GM13976 (cell line): ENCODE measurements around the gene NCSTN.

Experiments used
- DNase-seq: peaks from one replicate; pipeline ENCODE4 v3.0.0; 2012; ENCODE audit warnings: low spot score
- CTCF ChIP-seq: IDR thresholded peaks from 2 replicates; pipeline ENCODE4 v1.5.1; 2012; ENCODE audit warnings: borderline replicate concordance, mild to moderate bottlenecking; ENCODE audit not compliant: insufficient read depth; ENCODE audit errors: extremely low read depth, missing control alignments, control extremely low read depth
- in situ Hi-C: fragments of 300-500 bp; cut with MboI; formaldehyde crosslinking; loops from one replicate; pipeline ENCODE4 v1.12.0; 2022; ENCODE audit warnings: low sequenced_read_pairs, mixed read lengths, inconsistent platforms; ENCODE audit not compliant: unreplicated experiment

Gene NCSTN

GRCh38 chr1:160342953-160343869 is at the start of gene NCSTN, which contains the start of gene COPA:
Gene NCSTN, plus strand, starts transcription at chr1:160343383. Its CDS starts 14 bp downstream, at chr1:160343397.
Gene COPA, minus strand, starts transcription at chr1:160343250. Its CDS starts 80 bp downstream, at chr1:160343170.
- in situ Hi-C loops: no loop called here
- no peak for TF ChIP-seq CTCF
- DNase-seq: peak; percentile 90

DNA sequence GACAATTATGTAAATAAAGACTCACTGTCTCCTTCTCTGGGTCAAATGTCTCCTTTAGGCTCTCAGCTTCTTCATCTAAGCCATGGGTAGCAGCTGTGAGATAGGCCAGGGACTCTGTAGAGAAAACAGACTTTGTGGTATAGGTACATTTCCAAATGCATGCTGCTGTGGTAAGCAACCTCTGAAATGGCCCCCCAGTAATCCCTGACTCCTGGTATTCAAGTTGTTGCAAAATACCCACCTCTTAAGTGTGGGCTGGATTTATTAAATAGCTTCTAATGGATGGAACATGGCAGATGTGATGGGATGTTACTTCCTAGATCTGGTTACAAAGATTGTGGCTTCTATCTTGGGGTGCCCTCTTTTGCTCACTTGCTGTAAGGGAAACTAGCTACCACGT is 47.1 kb upstream of the NCSTN start:
- in situ Hi-C loops: no loop called here
- no peak for DNase-seq
- TF ChIP-seq CTCF: no peak

GRCh38 chr1:160300173-160300572 is 43.0 kb upstream of the NCSTN start:
- no peak for TF ChIP-seq CTCF
- DNase-seq: no peak
- in situ Hi-C loops: no loop called here

DNA sequence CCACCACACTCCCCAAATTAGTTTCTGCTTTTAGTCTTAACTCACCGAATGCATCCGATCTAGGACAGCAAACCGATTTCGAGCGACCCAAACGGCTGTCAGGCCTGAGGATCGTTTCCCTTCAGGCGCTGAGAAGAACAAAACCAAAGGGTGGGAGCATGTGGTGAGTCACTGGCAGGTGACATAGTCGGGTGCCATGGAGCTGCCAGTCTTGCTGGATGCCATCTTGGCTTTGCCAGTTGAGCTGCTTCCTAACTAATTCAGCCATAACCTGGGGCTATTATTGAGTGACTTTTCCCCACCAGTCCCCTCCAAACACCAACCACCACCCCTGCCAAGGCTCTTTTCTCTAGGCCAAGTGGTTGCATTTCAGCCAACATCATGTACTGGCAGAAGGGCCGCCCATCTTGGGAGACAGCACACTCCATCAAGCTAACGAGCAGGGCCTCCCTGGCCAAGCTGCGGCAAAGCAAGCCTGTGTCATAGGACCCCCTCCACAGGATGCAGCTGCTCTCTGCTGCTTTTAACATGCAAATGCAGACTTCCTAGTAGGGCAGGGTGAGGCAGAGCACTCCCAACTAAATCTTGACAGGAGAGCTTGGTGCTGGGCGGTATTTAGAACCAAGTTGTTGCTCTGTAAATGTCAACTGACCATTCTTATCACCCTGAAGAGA is 35.9 kb upstream of the NCSTN start:
- in situ Hi-C loops: no loop called here
- no peak for DNase-seq
- no peak for TF ChIP-seq CTCF

DNA sequence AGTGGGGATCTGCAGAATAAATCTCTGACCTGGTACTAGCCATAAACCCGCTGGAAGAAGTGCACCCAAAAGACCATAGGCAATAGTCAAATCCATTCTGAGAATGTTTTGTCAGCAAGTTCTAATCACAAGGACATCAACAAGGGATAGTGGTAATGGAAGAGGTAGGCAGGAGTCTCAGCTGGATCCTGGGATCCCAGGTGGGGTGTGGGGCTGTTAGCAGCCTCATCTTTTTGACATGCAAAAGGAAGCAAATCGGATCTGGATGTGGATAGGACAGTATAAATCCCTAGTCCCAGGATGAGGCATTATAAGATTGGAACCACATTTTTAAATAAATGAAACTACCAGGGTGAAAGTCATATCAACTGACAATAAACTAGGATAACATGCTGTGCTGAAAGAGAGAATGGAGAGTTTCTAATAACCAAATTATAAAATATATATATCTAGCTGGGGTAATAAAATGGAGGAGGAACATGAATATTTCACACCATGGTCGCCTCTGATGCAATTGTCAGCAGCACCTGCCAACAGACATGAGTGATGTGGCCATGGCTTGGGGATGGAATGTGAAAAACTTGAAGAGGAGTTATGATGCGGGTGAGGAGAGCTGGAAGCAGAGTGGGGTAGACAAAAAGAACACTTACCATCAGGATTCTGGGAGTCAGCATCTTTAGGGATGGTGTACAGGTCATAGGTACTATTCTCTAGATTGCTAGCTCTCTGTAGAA is 34.6 kb upstream of the NCSTN start:
- in situ Hi-C loops: no loop called here
- no peak for TF ChIP-seq CTCF
- DNase-seq: no peak

GRCh38 chr1:160309185-160309557 is 34.0 kb upstream of the NCSTN start:
- TF ChIP-seq CTCF: no peak
- in situ Hi-C loops: no loop called here
- DNase-seq: no peak
